Measurements from ENCODE around the gene USP12. TPM values are rescaled to one million over a fixed set of nuclear protein-coding genes. Genes with fewer than 3 reads are reported as not detected.

USP12 gene
- total RNA-seq, 1 experiment from 2014 or later = 26.1 TPM

GRCh38 chr13:27054760-27055159 is 116.9 kb downstream of the USP12 start:
- TF ChIP-seq RELA (CRISPR knock-in tag; IDR thresholded peaks at IDR 0.05; ENCODE audit: borderline replicate concordance) = no peak
- no peak for TF ChIP-seq ZSCAN18 (CRISPR knock-in tag; IDR thresholded peaks at IDR 0.05)
- TF ChIP-seq ESRRA (CRISPR knock-in tag; IDR thresholded peaks at IDR 0.05; ENCODE audit: borderline replicate concordance) = no peak
- TF ChIP-seq ZNF138 (CRISPR knock-in tag; conservative IDR thresholded peaks at IDR 0.05) = no peak
- no peak for TF ChIP-seq E2F4 (CRISPR knock-in tag; IDR thresholded peaks at IDR 0.05; ENCODE audit: borderline replicate concordance, low read depth)
- no peak for TF ChIP-seq GTF2I (CRISPR knock-in tag; conservative IDR thresholded peaks at IDR 0.05)
- TF ChIP-seq SMAD4 (CRISPR knock-in tag; IDR thresholded peaks at IDR 0.05) = no peak
- no peak for TF ChIP-seq NFYB (CRISPR knock-in tag; conservative IDR thresholded peaks at IDR 0.05; ENCODE audit: low read depth)
- no peak for TF ChIP-seq JUN (CRISPR knock-in tag; IDR thresholded peaks at IDR 0.05)
- no peak for TF ChIP-seq ZNF281 (CRISPR knock-in tag; IDR thresholded peaks at IDR 0.05)
- TF ChIP-seq IRF2 (CRISPR knock-in tag; IDR thresholded peaks at IDR 0.05; ENCODE audit: borderline replicate concordance, low read depth) = no peak
- no peak for TF ChIP-seq NR3C1 (CRISPR knock-in tag; conservative IDR thresholded peaks at IDR 0.05; ENCODE audit: low read depth)
- TF ChIP-seq AFF4 (CRISPR knock-in tag; IDR thresholded peaks at IDR 0.05; ENCODE audit: borderline replicate concordance) = no peak
- TF ChIP-seq SMAD3 (CRISPR knock-in tag; IDR thresholded peaks at IDR 0.05; ENCODE audit: borderline replicate concordance) = no peak
- no peak for TF ChIP-seq ATF2 (CRISPR knock-in tag; IDR thresholded peaks at IDR 0.05; ENCODE audit: borderline replicate concordance, low read depth)
- no peak for TF ChIP-seq NR2C2 (CRISPR knock-in tag; IDR thresholded peaks at IDR 0.05)
- no peak for TF ChIP-seq CDX4 (CRISPR knock-in tag; IDR thresholded peaks at IDR 0.05; ENCODE audit: borderline replicate concordance)
- TF ChIP-seq ZNF396 (CRISPR knock-in tag; IDR thresholded peaks at IDR 0.05; ENCODE audit: borderline replicate concordance) = no peak
- TF ChIP-seq CREB1 (CRISPR knock-in tag; IDR thresholded peaks at IDR 0.05) = no peak
- DNase-seq (ENCODE audit: low spot score) = no peak
- H3K9me3 Mint-ChIP-seq = no peaks in the 10 kb centered on the region; the same call in none of the 2 replicates
- no peak for ATAC-seq
- H3K27me3 Mint-ChIP-seq (ENCODE audit: low read depth) = no peaks in the 10 kb centered on the region
- H3K4me1 Mint-ChIP-seq = peaks cover 6% of the 10 kb centered on the region
- H3K4me3 Mint-ChIP-seq = no peak overlapping the region
- H3K36me3 Mint-ChIP-seq = peaks cover 8% of the 10 kb centered on the region; the same call in 1 of the 2 replicates
- ChIA-PET CTCF (interaction anchor here (1.1 kb wide), 1 partner anchor 15 kb away, joined by 3 read pairs; no protein-coding TSS in a partner anchor), POLR2A (no interaction called here)
- no peak overlapping the region for H3K27ac Mint-ChIP-seq
